ENCODE results near the gene PCBP3. TPM values are rescaled to one million over a fixed set of nuclear protein-coding genes. Genes with fewer than 3 reads are reported as not detected.
"Not testable (repeated sequence)": the region's sequence is repeated elsewhere in the genome, so short reads cannot be mapped to it uniquely, and the experiment has no call there.

PCBP3 gene
- total RNA-seq, 2 experiments from 2014 or later, result 1.3 to 1.4 TPM

DNA sequence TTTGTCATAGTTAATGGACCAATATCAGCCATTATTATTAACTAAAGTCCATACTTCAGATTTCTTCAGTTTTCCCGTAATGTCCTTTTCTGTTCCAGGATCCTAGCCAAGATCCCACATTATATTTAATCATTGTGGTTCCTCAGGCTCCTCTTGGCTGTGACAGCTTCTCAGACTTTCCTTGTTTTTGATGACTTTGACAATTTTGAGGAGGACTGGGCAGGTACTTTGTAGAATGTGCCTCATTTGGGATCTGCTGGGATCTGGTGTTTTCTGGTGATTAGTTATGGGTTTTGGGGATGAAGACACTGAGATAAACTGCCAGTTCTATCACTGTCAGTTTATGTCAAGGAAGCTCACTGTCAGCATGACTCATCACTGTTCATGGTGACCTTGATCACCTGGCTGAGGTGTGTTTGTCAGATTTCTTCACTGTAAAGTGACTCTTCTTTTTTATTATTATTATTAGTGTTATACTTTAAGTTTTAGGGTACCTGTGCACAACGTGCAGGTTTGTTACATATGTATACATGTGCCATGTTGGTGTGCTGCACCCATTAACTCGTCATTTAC lies 66.3 kb downstream of the PCBP3 start:
- no peaks in the 10 kb centered on the region for H3K4me1 Mint-ChIP-seq (ENCODE audit: low read depth)
- no peak overlapping the region for H3K4me3 Mint-ChIP-seq
- no peak for ATAC-seq
- DNase-seq, result no peak
- POLR2A ChIA-PET, result no interaction called here
- H3K9me3 Mint-ChIP-seq (ENCODE audit: insufficient read depth), result peaks cover 3% of the 10 kb centered on the region
- H3K36me3 Mint-ChIP-seq (ENCODE audit: low read depth), result no peaks in the 10 kb centered on the region
- no peak overlapping the region for H3K27ac Mint-ChIP-seq
- H3K27me3 Mint-ChIP-seq (ENCODE audit: low read depth), result no peaks in the 10 kb centered on the region
- CTCF ChIA-PET, result no interaction called here

DNA sequence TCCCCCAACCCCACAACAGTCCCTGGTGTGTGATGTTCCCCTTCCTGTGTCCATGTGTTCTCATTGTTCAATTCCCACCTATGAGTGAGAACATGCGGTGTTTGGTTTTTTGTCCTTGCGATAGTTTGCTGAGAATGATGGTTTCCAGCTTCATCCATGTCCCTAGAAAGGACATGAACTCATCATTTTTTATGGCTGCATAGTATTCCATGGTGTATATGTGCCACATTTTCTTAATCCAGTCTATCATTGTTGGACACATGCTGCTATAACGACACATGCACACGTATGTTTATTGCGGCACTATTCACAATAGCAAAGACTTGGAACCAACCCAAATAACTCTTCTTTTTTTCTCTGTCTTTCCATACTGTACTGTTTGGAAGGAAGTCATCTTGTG lies 66.8 kb downstream of the PCBP3 start:
- ATAC-seq; H3K4me3 Mint-ChIP-seq; H3K9me3 Mint-ChIP-seq (ENCODE audit: insufficient read depth); POLR2A ChIA-PET; H3K27me3 Mint-ChIP-seq (ENCODE audit: low read depth); DNase-seq; H3K27ac Mint-ChIP-seq; CTCF ChIA-PET; H3K4me1 Mint-ChIP-seq (ENCODE audit: low read depth); H3K36me3 Mint-ChIP-seq (ENCODE audit: low read depth): not testable (repeated sequence)

DNA sequence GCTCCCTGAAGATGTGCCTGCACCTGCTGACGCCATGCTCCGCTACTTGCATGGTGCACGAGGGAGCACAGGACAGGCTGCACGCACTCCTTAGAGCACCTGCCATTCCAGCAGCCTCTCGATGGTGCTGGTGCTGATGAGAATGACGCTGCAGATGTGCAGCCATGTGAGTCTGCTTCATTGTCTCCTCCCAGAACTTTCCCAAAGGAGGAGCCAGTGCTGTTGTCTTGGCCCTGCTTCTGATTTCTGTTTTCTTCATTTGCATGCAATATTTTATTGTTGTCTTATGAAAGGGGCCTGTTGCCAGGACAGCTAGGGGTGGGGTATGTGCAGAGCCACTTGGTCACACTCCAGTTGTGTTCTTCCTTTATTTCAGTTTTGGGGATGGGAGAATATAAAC lies 70.1 kb downstream of the PCBP3 start:
- Mint-ChIP-seq H3K4me3 (no peak overlapping the region), H3K4me1 (ENCODE audit: low read depth) (peaks cover 2% of the 10 kb centered on the region), H3K27me3 (ENCODE audit: low read depth) (peaks cover 7% of the 10 kb centered on the region), H3K27ac (no peak overlapping the region), H3K9me3 (ENCODE audit: insufficient read depth) (peaks cover 3% of the 10 kb centered on the region), H3K36me3 (ENCODE audit: low read depth) (no peaks in the 10 kb centered on the region)
- DNase-seq, result no peak
- POLR2A ChIA-PET, result no interaction called here
- no peak for ATAC-seq
- CTCF ChIA-PET, result no interaction called here

DNA sequence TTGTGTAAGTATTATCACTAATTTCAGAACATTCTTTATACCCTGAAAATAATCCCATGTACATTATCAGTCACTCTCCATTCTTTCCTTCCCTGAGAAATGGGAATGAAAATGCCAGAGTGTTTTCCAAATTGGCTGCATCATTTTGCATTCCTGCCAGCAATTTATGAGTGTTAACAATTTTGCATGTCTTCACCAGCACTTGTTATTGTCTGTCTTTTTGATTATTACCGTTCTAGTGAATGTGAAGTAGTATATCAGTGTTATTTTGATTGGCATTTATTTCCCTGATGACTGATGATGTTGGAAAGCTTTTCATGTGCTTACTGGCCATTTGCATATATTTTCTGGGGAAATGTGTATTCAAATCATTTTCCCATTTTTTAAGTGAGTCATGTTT lies 71.9 kb downstream of the PCBP3 start:
- ChIA-PET CTCF (no interaction called here), POLR2A (no interaction called here)
- Mint-ChIP-seq H3K36me3 (ENCODE audit: low read depth) (no peaks in the 10 kb centered on the region), H3K27me3 (ENCODE audit: low read depth) (peaks cover 7% of the 10 kb centered on the region), H3K27ac (no peak overlapping the region), H3K4me1 (ENCODE audit: low read depth) (peaks cover 5% of the 10 kb centered on the region), H3K9me3 (ENCODE audit: insufficient read depth) (peaks cover 3% of the 10 kb centered on the region), H3K4me3 (no peak overlapping the region)
- DNase-seq (no peak), ATAC-seq (no peak)

DNA sequence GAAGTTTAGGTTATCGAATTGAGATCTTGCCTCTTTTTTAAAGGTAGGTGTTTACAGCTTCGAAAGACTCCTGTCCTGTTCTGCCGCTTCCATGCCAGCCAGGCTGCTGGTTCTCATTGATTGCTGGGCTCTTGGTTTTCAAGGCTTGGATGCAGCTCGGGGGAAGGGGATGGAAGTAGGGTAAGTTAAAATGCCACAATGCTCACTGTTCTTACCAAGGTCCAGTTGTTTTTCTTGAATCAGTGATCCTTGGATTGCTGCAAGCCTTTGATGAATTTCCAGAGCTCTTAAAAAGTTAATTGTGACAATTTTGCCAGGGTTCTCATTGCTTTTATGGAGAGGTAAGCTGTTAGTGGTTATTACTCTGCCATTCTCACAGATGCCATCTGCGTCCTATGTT lies 74.9 kb downstream of the PCBP3 start:
- H3K4me3 Mint-ChIP-seq, result no peak overlapping the region
- no peaks in the 10 kb centered on the region for H3K9me3 Mint-ChIP-seq (ENCODE audit: insufficient read depth)
- H3K27me3 Mint-ChIP-seq (ENCODE audit: low read depth), result peaks cover 7% of the 10 kb centered on the region
- CTCF ChIA-PET, result no interaction called here
- no peaks in the 10 kb centered on the region for H3K36me3 Mint-ChIP-seq (ENCODE audit: low read depth)
- POLR2A ChIA-PET, result no interaction called here
- H3K27ac Mint-ChIP-seq, result no peak overlapping the region
- ATAC-seq (no peak), DNase-seq (no peak)
- peaks cover 6% of the 10 kb centered on the region for H3K4me1 Mint-ChIP-seq (ENCODE audit: low read depth)

DNA sequence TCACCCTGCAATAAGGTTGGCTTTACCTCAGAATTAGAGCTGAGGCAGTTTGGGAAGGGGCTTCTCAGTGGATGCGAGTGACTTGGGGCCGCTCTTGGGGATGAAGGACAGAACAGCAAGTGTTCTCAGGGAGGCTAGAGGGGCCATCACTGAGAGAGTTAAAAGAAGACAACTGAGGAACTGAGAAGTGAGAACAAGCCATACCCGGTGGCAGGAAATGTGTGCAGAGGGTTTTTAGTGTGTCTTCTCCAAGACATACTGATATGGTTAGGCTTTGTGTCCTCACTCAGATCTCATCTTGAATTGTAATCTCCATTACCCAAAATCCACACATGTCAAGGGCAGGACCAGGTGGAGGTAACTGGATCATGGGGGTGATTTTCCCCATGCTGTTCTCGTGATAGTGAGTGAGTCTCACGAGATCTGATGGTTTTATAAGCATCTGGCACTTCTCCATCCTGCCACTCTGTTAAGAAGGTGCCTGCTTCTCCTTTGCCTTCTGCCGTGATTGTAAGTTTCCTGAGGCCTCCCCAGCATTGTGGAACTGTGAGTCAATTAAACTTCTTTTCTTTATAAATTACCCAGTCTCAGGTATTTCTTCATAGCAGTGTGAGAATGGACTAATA lies 75.8 kb downstream of the PCBP3 start:
- ATAC-seq, result no peak
- ChIA-PET POLR2A (no interaction called here), CTCF (no interaction called here)
- Mint-ChIP-seq H3K36me3 (ENCODE audit: low read depth) (no peaks in the 10 kb centered on the region), H3K4me3 (no peak overlapping the region), H3K27ac (no peak overlapping the region), H3K27me3 (ENCODE audit: low read depth) (peaks cover 7% of the 10 kb centered on the region), H3K4me1 (ENCODE audit: low read depth) (peaks cover 8% of the 10 kb centered on the region), H3K9me3 (ENCODE audit: insufficient read depth) (no peaks in the 10 kb centered on the region)
- DNase-seq, result no peak

DNA sequence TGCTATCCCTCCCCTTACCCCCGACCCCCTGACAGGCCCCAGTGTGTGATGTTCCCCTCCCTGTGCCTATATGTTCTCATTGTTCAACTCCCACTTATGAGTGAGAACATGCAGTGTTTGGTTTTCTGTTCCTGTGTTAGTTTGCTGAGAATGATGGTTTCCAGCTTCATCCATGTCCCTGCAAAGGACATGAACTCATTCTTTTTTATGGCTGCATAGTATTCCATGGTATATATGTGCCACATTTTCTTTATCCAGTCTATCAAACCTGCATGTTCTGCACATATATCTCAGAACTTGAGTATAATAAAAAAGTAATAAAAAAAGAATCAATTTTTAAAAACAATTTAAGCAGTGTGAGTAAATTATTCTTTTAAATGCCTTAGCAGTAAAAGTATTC lies 76.7 kb downstream of the PCBP3 start:
- ATAC-seq; H3K4me3 Mint-ChIP-seq; H3K4me1 Mint-ChIP-seq (ENCODE audit: low read depth); H3K27ac Mint-ChIP-seq; H3K9me3 Mint-ChIP-seq (ENCODE audit: insufficient read depth); CTCF ChIA-PET; POLR2A ChIA-PET; H3K27me3 Mint-ChIP-seq (ENCODE audit: low read depth); H3K36me3 Mint-ChIP-seq (ENCODE audit: low read depth); DNase-seq: not testable (repeated sequence)

DNA sequence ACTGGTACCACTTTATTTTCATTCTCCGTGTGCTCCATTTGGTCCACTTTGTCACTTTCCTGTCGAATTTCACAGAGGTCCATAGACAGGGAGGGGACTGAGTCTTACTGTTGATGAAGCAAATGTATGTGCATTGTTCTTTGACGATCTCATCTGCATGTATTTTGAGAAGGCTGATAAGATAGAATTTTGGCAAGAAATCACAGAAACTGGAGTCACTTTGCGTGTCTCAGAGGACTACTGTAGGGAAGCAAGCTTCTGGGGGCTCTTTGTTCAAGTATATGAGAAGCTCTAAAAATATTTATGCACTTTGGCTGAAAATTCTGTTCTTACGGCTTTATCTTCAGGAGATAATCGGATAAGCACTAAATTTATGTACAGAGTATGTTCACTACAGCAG lies 78.1 kb downstream of the PCBP3 start:
- CTCF ChIA-PET, result no interaction called here
- DNase-seq, result no peak
- Mint-ChIP-seq H3K27me3 (ENCODE audit: low read depth) (peaks cover 3% of the 10 kb centered on the region), H3K9me3 (ENCODE audit: insufficient read depth) (no peaks in the 10 kb centered on the region), H3K27ac (no peak overlapping the region), H3K4me1 (ENCODE audit: low read depth) (peaks cover 8% of the 10 kb centered on the region), H3K36me3 (ENCODE audit: low read depth) (no peaks in the 10 kb centered on the region), H3K4me3 (no peak overlapping the region)
- POLR2A ChIA-PET, result no interaction called here
- no peak for ATAC-seq

DNA sequence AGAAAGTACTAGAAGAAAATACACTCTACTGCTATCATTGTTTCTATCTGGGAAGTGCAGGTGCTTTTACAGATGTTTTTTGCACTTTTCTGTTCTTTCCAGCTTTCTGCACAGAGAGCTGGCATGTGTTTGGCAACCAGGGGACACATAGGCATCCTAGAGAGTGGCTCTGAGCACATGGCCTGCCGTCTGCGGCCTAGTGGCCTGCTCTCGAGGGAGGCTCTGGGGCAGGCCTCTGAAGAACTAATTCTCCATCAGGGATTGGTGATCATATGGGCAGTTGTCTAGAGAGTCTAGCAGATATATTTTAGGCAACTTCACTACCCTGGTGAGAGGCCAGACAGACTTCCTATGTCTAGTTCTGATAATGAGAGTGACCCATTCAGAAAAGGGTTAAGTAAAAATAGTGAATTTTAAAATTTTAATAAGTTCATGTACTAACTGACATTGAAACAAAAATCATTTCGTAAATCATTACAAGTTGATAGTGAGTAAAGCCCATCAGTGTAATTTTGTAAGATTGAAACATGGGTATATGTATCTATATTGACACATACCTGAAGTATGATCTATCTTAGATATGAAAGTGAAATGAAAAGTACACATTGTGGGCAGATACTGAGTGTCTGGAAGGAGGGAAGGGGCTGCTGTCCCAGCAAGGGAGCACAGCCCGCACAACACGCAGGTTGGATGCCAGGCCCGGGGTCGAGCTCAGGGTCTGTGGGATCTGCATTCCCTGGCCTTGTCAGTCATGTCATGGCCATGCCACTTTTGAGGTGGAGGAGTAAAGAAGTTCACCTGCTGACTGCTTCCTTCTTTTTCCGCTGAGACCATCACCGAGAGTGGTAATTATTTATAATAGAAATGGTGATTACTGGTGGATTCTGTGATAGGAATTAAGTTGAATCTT lies 79.8 kb downstream of the PCBP3 start:
- ATAC-seq (no peak), DNase-seq (no peak)
- Mint-ChIP-seq H3K9me3 (ENCODE audit: insufficient read depth) (no peaks in the 10 kb centered on the region), H3K27ac (no peak overlapping the region), H3K4me3 (no peak overlapping the region), H3K27me3 (ENCODE audit: low read depth) (peaks cover 4% of the 10 kb centered on the region), H3K36me3 (ENCODE audit: low read depth) (no peaks in the 10 kb centered on the region), H3K4me1 (ENCODE audit: low read depth) (peaks cover 7% of the 10 kb centered on the region)
- POLR2A ChIA-PET, result no interaction called here
- CTCF ChIA-PET, result no interaction called here

DNA sequence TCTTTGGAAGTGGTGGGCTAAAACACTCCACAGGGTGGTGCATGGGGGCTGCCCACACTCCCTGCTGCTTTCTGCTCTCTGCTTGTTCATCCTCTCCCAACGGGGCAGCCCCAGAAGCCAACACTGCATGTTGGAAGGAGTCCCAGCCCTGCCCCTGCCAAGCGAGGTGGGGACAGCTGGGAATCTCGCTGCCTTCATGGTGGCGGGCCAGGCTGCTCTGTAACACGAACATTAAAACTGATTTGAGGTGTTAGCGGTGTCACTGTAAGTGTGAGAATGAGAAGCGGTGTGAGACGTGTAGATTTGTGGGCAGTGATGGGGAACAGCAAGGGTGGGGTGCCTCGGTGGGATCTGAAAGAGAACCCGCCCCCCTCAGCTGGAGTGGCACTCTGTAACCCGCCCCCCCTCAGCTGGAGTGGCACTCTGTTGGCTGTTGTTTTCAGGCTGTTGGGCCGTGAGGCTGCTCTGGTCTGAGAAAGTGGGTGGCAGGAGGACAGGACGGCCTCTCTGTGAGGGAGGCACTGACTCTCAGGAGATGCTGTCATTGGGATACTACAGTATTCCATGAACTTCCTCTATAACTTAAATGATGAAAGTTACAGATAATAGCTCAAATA lies 80.9 kb downstream of the PCBP3 start:
- Mint-ChIP-seq H3K27ac (no peak overlapping the region), H3K4me3 (no peak overlapping the region), H3K9me3 (ENCODE audit: insufficient read depth) (no peaks in the 10 kb centered on the region), H3K4me1 (ENCODE audit: low read depth) (peaks cover 3% of the 10 kb centered on the region), H3K27me3 (ENCODE audit: low read depth) (peaks cover 9% of the 10 kb centered on the region), H3K36me3 (ENCODE audit: low read depth) (no peaks in the 10 kb centered on the region)
- DNase-seq (no peak), ATAC-seq (no peak)
- ChIA-PET POLR2A (no interaction called here), CTCF (no interaction called here)

DNA sequence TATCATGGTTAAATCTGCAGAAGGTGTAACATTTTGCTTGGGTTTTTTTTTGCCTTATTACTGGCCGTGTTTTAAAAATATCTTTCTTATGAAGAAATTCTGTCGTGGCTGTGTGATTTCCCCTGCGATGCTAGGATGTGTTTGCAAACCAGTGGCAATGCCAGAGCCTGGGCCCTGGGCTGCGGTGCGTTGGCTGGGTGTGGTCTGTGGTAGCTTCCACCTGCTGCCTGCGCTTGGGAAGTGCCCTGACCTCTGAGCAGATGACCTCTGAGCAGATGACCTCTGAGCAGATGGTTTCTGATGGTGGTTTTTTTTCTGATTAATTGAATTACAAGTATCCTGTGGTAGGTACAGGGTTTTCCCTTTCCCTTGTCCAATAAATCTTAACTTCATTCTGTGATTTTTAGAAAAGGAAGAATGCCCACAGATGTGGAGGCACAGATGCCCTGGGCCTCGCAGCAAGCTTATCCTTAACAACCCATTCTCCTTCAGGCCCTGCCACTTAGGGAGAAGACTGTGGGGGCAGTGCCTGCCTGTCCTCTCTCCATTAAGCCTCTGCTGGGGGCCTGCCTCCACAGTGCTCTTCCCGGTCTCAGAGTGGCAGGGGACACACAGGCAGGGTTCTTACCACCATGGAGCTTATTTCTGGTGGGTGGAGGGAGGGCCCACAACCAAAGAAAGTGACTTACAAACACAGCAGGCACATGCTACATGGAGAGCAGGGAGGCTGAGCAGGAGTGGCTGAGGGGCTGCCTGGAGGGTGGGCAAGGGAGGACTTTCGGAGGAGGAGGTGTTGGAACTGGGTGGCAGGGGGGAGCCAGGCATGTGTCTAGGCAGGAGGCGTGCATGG lies 81.7 kb downstream of the PCBP3 start:
- H3K9me3 Mint-ChIP-seq (ENCODE audit: insufficient read depth), result no peaks in the 10 kb centered on the region
- H3K27me3 Mint-ChIP-seq (ENCODE audit: low read depth), result peaks cover 10% of the 10 kb centered on the region
- H3K36me3 Mint-ChIP-seq (ENCODE audit: low read depth), result no peaks in the 10 kb centered on the region
- H3K27ac Mint-ChIP-seq, result no peak overlapping the region
- POLR2A ChIA-PET, result no interaction called here
- CTCF ChIA-PET, result no interaction called here
- H3K4me3 Mint-ChIP-seq, result no peak overlapping the region
- DNase-seq, result no peak
- H3K4me1 Mint-ChIP-seq (ENCODE audit: low read depth), result peaks cover 3% of the 10 kb centered on the region
- ATAC-seq, result no peak

DNA sequence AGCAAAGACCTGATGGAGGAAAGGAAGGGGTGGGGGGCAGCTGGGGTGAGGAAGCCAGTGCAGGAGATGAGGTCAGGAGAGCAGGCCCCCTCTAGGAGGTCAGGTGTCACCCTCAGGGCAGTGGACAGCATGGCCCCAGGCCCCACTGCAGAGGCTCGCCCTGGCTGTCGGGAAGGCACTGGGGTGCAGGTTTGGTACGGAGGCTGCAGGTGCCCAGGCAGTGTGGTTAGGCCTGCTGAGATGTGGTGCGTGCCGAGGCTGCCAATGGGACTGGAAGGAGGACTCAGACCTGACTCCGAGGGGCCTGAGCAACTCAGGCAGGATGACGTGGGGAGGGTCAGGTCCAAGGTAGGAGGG lies 82.3 kb downstream of the PCBP3 start:
- ATAC-seq, result no peak
- Mint-ChIP-seq H3K27me3 (ENCODE audit: low read depth) (peaks cover 10% of the 10 kb centered on the region), H3K9me3 (ENCODE audit: insufficient read depth) (no peaks in the 10 kb centered on the region), H3K4me1 (ENCODE audit: low read depth) (peaks cover 3% of the 10 kb centered on the region), H3K4me3 (no peak overlapping the region), H3K27ac (no peak overlapping the region), H3K36me3 (ENCODE audit: low read depth) (no peaks in the 10 kb centered on the region)
- no peak for DNase-seq
- POLR2A ChIA-PET, result no interaction called here
- CTCF ChIA-PET, result no interaction called here

Data from activated CD8-positive, alpha-beta T cell treated with anti-CD3 and anti-CD28 coated beads, Interleukin-2, amount 10 ng/mL, durations not matched to agents 7 days and 5 days (primary cell).